Ovary (tissue), 9 donors: ENCODE results near the gene NBEAL2. TPM values are rescaled to one million over a fixed set of nuclear protein-coding genes. Genes with fewer than 3 reads are reported as not detected.

ENCODE experiments used
- DNase-seq, 5 donors: peaks; one replicate each; pipeline ENCODE4 v3.0.0-alpha.2; 2019 to 2020
- H3K27ac ChIP-seq, 2 donors: fragments of 200-600 bp; one replicate each; pipeline versions ENCODE4 v1.5.1 to v1.8.0; 2019 to 2022
- H3K27me3 ChIP-seq: fragments of 200-600 bp; one replicate; pipeline ENCODE4 v1.8.0; 2022
- H3K36me3 ChIP-seq: fragments of 200-600 bp; sonication (generic); one replicate; pipeline ENCODE4 v1.5.1; 2019
- H3K4me1 ChIP-seq: one replicate; pipeline ENCODE4 v1.8.1; 2013; ENCODE audit warnings: mild to moderate bottlenecking, moderate library complexity; ENCODE audit not compliant: insufficient read depth
- H3K4me3 ChIP-seq: fragments of 200-600 bp; sonication (generic); one replicate; pipeline ENCODE4 v1.5.1; 2017
- H3K9me3 ChIP-seq, 2 donors: fragments of 200-600 bp in 1 of 2; sonication (generic) in 1 of 2; one replicate each; pipeline versions ENCODE4 v1.5.1 to v1.8.1; 2013 to 2019; ENCODE audit warnings: mild to moderate bottlenecking in 1 of 2, moderate library complexity in 1 of 2
- CTCF ChIP-seq, 3 donors: fragments of 450-650 bp in 2 of 3; fragments of 200-600 bp in 1 of 3; IDR thresholded peaks; one replicate each; pipeline versions ENCODE4 v1.5.1 to v1.8.0; 2016 to 2022; ENCODE audit warnings: antibody characterized with exemption in 3 of 3, mild to moderate bottlenecking in 1 of 3
- EP300 ChIP-seq: sonication (generic); formaldehyde crosslinking; IDR thresholded peaks from one replicate; pipeline ENCODE4 v1.6.1; 2017; ENCODE audit warnings: antibody characterized with exemption
- POLR2A ChIP-seq: fragments of 450-650 bp; IDR thresholded peaks from one replicate; pipeline ENCODE4 v1.6.1; 2017; ENCODE audit warnings: antibody characterized with exemption, mild to moderate bottlenecking, moderate library complexity
- WGBS, 3 donors: extraction: QIAGEN DNeasy Blood & Tissue Kit in 1 of 3; methylation state at CpG; one replicate each; pipeline versions ENCODE4 v1.1.5 to v1.1.7; 2013 to 2017; 5-methylcytosine and 5-hydroxymethylcytosine counted together
- intact Hi-C, 4 donors: fragments of 100-400 bp; cut with DNase I; formaldehyde crosslinking; loops; one replicate each; pipeline versions ENCODE4 v1.11.0 to v1.15.1; 2022 to 2023
- polyA plus RNA-seq, 2 donors: library from polyadenylated mRNA; stranded (reverse); fragments of 200-250 nt in 1 of 2; fragments of 350-450 nt in 1 of 2; fragmentation: Illumina TruSeq in 1 of 2; extraction: RNeasy Lipid Tissue Mini Kit (QIAGEN cat#74804) in 1 of 2; gene quantifications; one replicate each; pipeline ENCODE4 v1.2.3, GENCODE V29; 2013 to 2014
- total RNA-seq, 7 donors: library from RNA; depleted of rRNA in 2 of 7; stranded (reverse); fragments of >200 nt in 2 of 7; fragmentation: NEBNext Ultra II Directional in 3 of 7; extraction: Animal tissue kit (Norgen Biotek cat#: 25700) in 3 of 7; gene quantifications; one replicate each; pipeline versions ENCODE4 v1.1.0 to v1.2.4, GENCODE V29; 2016 to 2023
- donor health status: DM: no; HTN: no; CAD: no; lungs with moderate emphysema.
- donor health status: DM: no; HTN: no; CAD: no.
- donor health status: Bipolar disorder and iron deficiency.
- donor health status: DM: yes; HTN: yes; CAD: no.
- donor health status: DM: no; HTN: no; CAD: no.
- donor health status: DM: yes; HTN: yes; CAD: no.

NBEAL2 gene
- total and polyA plus RNA-seq, 9 donors = 3.4 to 19.1 (median 13.7) TPM

GRCh38 chr3:47013231-47013630 lies 33.8 kb downstream of the NBEAL2 start:
- Histone ChIP-seq H3K4me3 (no peak overlapping the region), H3K4me1 (peaks cover 4% of the 10 kb centered on the region), H3K27ac (no peak overlapping the region), H3K36me3 (no peaks in the 10 kb centered on the region), H3K27me3 (no peaks in the 10 kb centered on the region), H3K9me3 (no peaks in the 10 kb centered on the region)
- intact Hi-C loops = loop anchor here in 2 of 4 donors (10.0 kb wide), 1 partner anchor 152 kb away; the partner anchor contains the start of gene SETD2 (in 2 of the 2)
- no peak for TF ChIP-seq EP300
- TF ChIP-seq CTCF (IDR thresholded peaks at IDR 0.05) = no peak
- TF ChIP-seq POLR2A = no peak
- 92 to 93% (median 93%) methylated on average over 3 of the region's 3 CpGs for WGBS, 3 donors
- no peak for DNase-seq

- no peak for TF ChIP-seq CTCF (IDR thresholded peaks at IDR 0.05)
- no peak for TF ChIP-seq POLR2A
- TF ChIP-seq EP300 = no peak
- H3K27me3 ChIP-seq = no peaks in the 10 kb centered on the region
- H3K9me3 ChIP-seq = no peaks in the 10 kb centered on the region
- no peak overlapping the region for H3K27ac ChIP-seq
- no peak overlapping the region for H3K4me3 ChIP-seq
- intact Hi-C loops = loop anchor here in 2 of 4 donors (10.0 kb wide), 1 partner anchor 151 kb away; the partner anchor contains the start of gene SETD2 (in 2 of the 2)
- no peak for DNase-seq
- H3K36me3 ChIP-seq = no peaks in the 10 kb centered on the region
- H3K4me1 ChIP-seq = peaks cover 4% of the 10 kb centered on the region
Measured at GRCh38 chr3:47014036-47014435, 34.6 kb downstream of the NBEAL2 start.

- H3K27me3 ChIP-seq = no peaks in the 10 kb centered on the region
- TF ChIP-seq CTCF (IDR thresholded peaks at IDR 0.05) (no peak), POLR2A (no peak), EP300 (no peak)
- intact Hi-C loops = loop anchor here in 2 of 4 donors (10.0 kb wide), 1 partner anchor 150 kb away; the partner anchor contains the start of gene SETD2 (in 2 of the 2)
- H3K36me3 ChIP-seq = no peaks in the 10 kb centered on the region
- H3K27ac ChIP-seq = no peak overlapping the region
- no peak overlapping the region for H3K4me3 ChIP-seq
- H3K4me1 ChIP-seq = no peaks in the 10 kb centered on the region
- DNase-seq = no peak
- no peaks in the 10 kb centered on the region for H3K9me3 ChIP-seq
Measured at GRCh38 chr3:47015151-47015550, 35.7 kb downstream of the NBEAL2 start.

- H3K27ac ChIP-seq = no peak overlapping the region
- 74 to 76% (median 75%) methylated on average over 4 of the region's 4 CpGs for WGBS, 3 donors
- intact Hi-C loops = loop anchor here in 2 of 4 donors (10.0 kb wide), 1 partner anchor 148 kb away; the partner anchor contains the start of gene SETD2 (in 2 of the 2)
- no peak for DNase-seq
- H3K27me3 ChIP-seq = no peaks in the 10 kb centered on the region
- no peaks in the 10 kb centered on the region for H3K36me3 ChIP-seq
- TF ChIP-seq EP300 (no peak), CTCF (IDR thresholded peaks at IDR 0.05) (no peak), POLR2A (no peak)
- H3K4me3 ChIP-seq = no peak overlapping the region
- no peaks in the 10 kb centered on the region for H3K9me3 ChIP-seq
- no peaks in the 10 kb centered on the region for H3K4me1 ChIP-seq
Measured at GRCh38 chr3:47016086-47016933, 36.8 kb downstream of the NBEAL2 start.
